Measurements from ENCODE around the gene DCTPP1. TPM values are rescaled to one million over a fixed set of nuclear protein-coding genes. Genes with fewer than 3 reads are reported as not detected.
"Not testable (repeated sequence)": the region's sequence is repeated elsewhere in the genome, so short reads cannot be mapped to it uniquely, and the experiment has no call there.

The DCTPP1 gene
- total RNA-seq, result 11.5 and 30.3 TPM in 2 replicates

DNA sequence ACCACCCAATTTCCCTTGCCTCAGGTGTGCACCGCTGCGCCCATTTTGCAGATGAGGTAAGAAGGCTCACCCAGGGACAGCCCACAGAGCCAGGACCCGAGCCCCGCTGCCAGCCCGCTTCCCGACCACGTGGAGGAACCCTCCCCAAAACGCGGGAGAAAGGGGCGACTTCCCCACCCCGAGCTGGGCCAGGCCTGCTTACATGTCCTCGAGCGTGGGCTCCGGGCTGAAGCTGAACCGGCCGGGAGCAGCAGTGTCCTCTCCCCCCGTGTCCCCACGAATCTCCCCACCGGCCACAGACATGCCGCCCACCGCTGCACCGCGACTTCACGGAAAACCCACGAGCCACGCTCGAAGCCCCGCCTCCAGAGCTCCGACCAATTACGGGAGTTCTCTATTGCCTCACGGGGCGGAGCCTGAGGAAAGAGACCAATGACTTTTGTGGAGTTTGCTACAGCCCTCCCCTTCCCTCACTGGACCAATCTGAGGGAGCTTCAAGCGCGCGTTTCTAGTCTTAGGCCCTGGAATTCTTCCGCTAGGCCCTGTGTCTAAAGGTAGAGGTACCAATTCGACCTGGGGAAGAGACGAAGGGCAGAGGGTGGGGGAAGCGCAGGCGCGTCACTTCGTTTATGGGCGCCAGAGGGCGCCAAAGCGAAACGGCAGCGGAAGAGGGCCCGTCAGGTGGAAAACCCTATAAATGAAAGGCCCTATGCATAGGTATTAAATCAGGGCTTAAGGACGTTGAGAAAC is at the start of gene DCTPP1:
TSS of gene DCTPP1 (minus strand) at position 353 of the 750 bp plus-strand sequence. CDS start at position 303, 50 bp downstream.
- Histone ChIP-seq H3K27me3 (ENCODE audit: control insufficient read depth, insufficient read depth, low read length) (no peaks in the 10 kb centered on the region), H3K4me3 (ENCODE audit: low read depth, low read length) (peak within 1 kb of the TSS; percentile 80), H3K36me3 (ENCODE audit: control insufficient read depth, insufficient read depth, low read length) (peaks cover 6% of the 10 kb centered on the region)
- peak; percentile 99 for DNase-seq (ENCODE audit: low read depth)
- TF ChIP-seq, protein P1, sequence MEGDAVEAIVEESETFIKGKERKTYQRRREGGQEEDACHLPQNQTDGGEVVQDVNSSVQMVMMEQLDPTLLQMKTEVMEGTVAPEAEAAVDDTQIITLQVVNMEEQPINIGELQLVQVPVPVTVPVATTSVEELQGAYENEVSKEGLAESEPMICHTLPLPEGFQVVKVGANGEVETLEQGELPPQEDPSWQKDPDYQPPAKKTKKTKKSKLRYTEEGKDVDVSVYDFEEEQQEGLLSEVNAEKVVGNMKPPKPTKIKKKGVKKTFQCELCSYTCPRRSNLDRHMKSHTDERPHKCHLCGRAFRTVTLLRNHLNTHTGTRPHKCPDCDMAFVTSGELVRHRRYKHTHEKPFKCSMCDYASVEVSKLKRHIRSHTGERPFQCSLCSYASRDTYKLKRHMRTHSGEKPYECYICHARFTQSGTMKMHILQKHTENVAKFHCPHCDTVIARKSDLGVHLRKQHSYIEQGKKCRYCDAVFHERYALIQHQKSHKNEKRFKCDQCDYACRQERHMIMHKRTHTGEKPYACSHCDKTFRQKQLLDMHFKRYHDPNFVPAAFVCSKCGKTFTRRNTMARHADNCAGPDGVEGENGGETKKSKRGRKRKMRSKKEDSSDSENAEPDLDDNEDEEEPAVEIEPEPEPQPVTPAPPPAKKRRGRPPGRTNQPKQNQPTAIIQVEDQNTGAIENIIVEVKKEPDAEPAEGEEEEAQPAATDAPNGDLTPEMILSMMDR (IDR thresholded peaks at IDR 0.05; ENCODE audit: insufficient read depth, low read length, severe bottlenecking), result peak; percentile 95
- peak; percentile 58 for FAIRE-seq

DNA sequence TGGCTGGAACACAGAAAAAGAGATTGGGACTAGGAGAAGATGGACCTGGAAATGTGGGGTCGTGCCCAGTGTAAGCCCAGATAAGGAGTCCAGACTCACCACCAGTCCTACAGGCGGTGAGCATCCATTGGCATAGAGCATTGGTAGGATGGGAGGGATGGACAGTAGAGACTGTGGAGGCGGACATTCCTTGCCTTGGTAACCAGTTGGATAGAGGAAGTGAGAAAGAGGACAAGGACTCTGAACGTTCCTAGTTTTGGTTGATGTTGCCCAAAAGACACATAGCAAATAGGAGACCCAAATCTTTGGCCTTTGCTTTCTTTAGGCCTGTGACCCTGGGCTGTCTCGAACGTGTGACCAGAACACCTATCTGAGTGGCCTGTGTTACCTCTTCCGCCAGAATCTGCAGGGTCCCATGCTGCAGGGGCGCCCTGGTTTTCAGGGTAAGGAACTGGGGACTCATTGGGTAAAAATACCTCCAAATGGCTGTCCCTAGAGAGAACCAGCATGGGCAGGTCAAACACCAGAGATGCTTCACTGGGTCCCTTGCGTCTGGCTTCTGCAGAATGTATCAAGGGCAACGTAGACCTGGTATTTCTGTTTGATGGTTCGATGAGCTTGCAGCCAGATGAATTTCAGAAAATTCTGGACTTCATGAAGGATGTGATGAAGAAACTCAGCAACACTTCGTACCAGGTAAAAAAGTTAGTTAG is 49.1 kb upstream of the DCTPP1 start:
- no peak for FAIRE-seq

DNA sequence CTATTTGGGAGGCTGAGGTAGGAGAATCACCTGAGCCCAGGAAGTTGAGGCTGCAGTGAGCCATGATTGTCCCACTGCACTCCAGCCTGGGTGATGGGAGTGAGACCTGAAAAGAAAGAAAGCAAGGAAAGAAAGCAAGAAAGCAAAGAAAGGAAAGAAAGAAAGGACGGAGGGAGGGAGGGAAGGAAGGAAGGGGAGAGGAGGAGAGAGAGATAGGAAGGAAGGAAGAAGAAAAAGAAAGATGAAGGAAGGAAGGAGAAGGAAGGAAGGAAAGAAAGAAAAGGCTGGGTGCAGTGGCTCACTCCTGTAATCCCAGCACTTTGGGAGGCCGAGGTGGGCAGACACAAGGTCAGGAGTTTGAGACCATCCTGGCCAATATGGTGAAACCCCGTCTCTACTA is 47.9 kb upstream of the DCTPP1 start:
- not testable (repeated sequence) for FAIRE-seq; DNase-seq (ENCODE audit: low read depth); H3K27me3 ChIP-seq (ENCODE audit: control insufficient read depth, insufficient read depth, low read length); H3K36me3 ChIP-seq (ENCODE audit: control insufficient read depth, insufficient read depth, low read length); H3K4me3 ChIP-seq (ENCODE audit: low read depth, low read length)

More for the DNA sequence above, 49.1 kb upstream of the DCTPP1 start:
- DNase-seq (ENCODE audit: low read depth), result no peak
- no peaks in the 10 kb centered on the region for H3K36me3 ChIP-seq (ENCODE audit: control insufficient read depth, insufficient read depth, low read length)
- TF ChIP-seq, protein P1 (IDR thresholded peaks at IDR 0.05; ENCODE audit: insufficient read depth, low read length, severe bottlenecking), result no peak
- H3K27me3 ChIP-seq (ENCODE audit: control insufficient read depth, insufficient read depth, low read length), result peaks cover 2% of the 10 kb centered on the region
- H3K4me3 ChIP-seq (ENCODE audit: low read depth, low read length), result no peak overlapping the region

DNA sequence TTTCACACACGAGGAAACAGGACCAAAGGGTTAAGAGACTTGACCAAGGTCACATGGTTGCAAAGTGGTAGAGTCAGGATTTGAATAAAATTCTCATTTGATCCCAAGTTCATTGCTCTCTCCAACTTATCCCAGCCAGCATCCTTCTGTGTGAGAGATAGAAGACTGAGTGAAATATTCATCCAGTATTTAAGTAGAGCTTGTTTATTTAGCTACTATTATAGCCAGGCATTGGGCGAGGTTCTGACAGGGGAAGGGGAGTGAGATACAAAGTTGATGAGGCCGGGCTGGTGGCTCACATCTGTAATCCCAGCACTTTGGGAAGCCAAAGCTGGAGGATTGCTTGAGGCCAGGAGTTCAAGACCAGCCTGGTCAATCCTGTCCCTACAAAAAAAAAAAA is 47.2 kb upstream of the DCTPP1 start:
- no peak for FAIRE-seq
- no peak for DNase-seq (ENCODE audit: low read depth)
- no peaks in the 10 kb centered on the region for H3K36me3 ChIP-seq (ENCODE audit: control insufficient read depth, insufficient read depth, low read length)
- no peak overlapping the region for H3K4me3 ChIP-seq (ENCODE audit: low read depth, low read length)
- TF ChIP-seq, protein P1 (IDR thresholded peaks at IDR 0.05; ENCODE audit: insufficient read depth, low read length, severe bottlenecking), result no peak
- H3K27me3 ChIP-seq (ENCODE audit: control insufficient read depth, insufficient read depth, low read length), result peaks cover 7% of the 10 kb centered on the region

DNA sequence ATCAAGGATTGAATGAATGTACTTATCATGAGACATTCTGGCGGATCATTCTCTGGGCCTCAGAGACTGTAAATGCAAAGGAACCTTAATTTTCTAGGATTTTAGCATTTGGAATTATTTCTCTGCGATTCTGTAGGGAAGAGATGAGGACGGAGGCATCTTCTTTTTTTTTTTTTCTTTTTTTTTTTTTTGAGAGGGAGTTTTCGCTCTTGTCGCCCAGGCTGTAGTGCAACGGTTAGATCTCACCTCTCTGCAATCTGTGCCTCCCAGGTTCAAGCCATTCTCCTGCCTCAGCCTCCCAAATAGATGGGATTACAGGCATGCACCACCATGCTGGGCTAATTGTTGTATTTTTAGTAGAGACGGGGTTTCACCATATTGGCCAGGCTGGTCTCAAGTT is 44.9 kb upstream of the DCTPP1 start:
- no peak for DNase-seq (ENCODE audit: low read depth)
- H3K27me3 ChIP-seq (ENCODE audit: control insufficient read depth, insufficient read depth, low read length), result peaks cover 5% of the 10 kb centered on the region
- FAIRE-seq, result no peak
- TF ChIP-seq, protein P1 (IDR thresholded peaks at IDR 0.05; ENCODE audit: insufficient read depth, low read length, severe bottlenecking), result no peak
- H3K36me3 ChIP-seq (ENCODE audit: control insufficient read depth, insufficient read depth, low read length), result no peaks in the 10 kb centered on the region
- no peak overlapping the region for H3K4me3 ChIP-seq (ENCODE audit: low read depth, low read length)

DNA sequence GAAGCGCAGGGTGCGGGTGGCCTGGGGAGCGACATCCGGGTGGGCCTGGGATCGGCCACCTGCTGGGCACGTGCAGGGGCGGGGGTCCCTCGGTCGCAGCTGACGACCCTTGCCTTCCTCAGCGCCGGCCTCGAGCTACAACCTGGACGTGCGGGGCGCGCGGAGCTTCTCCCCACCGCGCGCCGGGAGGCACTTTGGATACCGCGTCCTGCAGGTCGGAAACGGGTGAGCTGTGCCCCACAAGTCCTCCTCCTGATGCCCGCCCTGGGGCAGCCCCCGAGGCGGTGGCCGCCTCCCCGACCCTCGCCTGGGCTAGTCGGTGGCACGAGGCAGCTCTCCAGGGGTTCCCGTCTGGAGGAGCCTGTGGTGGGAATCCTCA is 44.2 kb upstream of the DCTPP1 start:
- H3K4me3 ChIP-seq (ENCODE audit: low read depth, low read length), result no peak overlapping the region
- no peaks in the 10 kb centered on the region for H3K36me3 ChIP-seq (ENCODE audit: control insufficient read depth, insufficient read depth, low read length)
- FAIRE-seq, result no peak

More for the DNA sequence above, 44.2 kb upstream of the DCTPP1 start:
- DNase-seq (ENCODE audit: low read depth), result no peak
- TF ChIP-seq, protein P1 (IDR thresholded peaks at IDR 0.05; ENCODE audit: insufficient read depth, low read length, severe bottlenecking), result no peak
- H3K27me3 ChIP-seq (ENCODE audit: control insufficient read depth, insufficient read depth, low read length), result peaks cover 5% of the 10 kb centered on the region
